GM12864 (cell line): Measurements from ENCODE around the gene TNS2.

Experiments used
- DNase-seq: peaks from one replicate; pipeline ENCODE4 v3.0.0-alpha.2; 2011; ENCODE audit warnings: low read depth
- H3K4me3 ChIP-seq: 2 replicates; pipeline ENCODE4 v1.5.1; 2011; ENCODE audit warnings: mild to moderate bottlenecking, low read depth, low read length, control low read depth
- CTCF ChIP-seq: IDR thresholded peaks from 2 replicates; pipeline ENCODE4 v1.5.1; 2011; ENCODE audit warnings: low read depth, mild to moderate bottlenecking, moderate library complexity, low read length, control low read depth, inconsistent platforms; ENCODE audit errors: missing control alignments

The TNS2 gene

DNA sequence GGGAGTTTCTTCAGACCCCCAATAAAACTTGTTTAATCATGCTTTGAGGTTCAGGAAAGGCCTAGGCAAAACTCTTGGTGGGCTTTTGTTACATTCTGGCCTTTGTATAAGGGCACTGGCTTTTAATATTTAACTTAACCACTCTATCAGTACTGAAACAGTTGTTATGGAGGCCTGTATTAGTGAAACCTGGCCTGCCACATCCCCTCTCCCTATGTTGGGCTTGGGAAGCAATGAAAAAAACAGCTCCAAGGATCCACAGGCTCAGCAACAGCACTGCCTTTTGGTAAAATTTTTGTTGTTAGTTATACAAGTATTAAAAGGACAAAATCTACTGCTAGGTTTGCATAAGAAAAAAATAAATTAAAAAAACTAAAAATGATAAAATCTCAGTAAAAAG, 64.1 kb downstream of the TNS2 start:
- DNase-seq: no peak
- no peak for TF ChIP-seq CTCF
- no peak overlapping the region for H3K4me3 ChIP-seq
